ENCODE results near the gene HPSE2. TPM values are rescaled to one million over a fixed set of nuclear protein-coding genes. Genes with fewer than 3 reads are reported as not detected.

The HPSE2 gene
- total RNA-seq, 1 donor from 2014 or later, result not detected

DNA sequence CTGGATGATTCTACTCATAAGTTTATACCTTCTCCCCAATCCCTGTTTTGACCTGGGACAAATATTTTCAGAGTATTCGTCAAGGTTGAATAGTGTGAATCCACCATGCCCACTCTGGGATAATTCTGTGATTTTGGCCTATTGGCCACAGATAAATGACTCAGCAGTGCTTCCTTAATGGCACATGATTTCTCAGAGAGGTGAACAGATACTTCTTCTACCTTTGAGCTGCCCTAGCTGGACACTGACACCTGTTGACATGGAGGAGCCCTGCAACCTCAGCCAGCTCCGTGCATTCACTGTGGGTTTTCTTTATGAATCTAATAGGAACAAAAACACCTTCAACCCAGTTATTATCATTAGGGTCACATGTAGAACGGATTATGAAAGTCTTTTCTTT is 748.0 kb downstream of the HPSE2 start:
- H3K9me3 Mint-ChIP-seq (ENCODE audit: unreplicated experiment), result no peaks in the 10 kb centered on the region
- H3K27me3 Mint-ChIP-seq (ENCODE audit: unreplicated experiment), result no peaks in the 10 kb centered on the region
- H3K4me1 Mint-ChIP-seq (ENCODE audit: unreplicated experiment), result no peaks in the 10 kb centered on the region
- H3K4me3 Mint-ChIP-seq (ENCODE audit: unreplicated experiment), result no peak overlapping the region
- TF ChIP-seq, protein P1, sequence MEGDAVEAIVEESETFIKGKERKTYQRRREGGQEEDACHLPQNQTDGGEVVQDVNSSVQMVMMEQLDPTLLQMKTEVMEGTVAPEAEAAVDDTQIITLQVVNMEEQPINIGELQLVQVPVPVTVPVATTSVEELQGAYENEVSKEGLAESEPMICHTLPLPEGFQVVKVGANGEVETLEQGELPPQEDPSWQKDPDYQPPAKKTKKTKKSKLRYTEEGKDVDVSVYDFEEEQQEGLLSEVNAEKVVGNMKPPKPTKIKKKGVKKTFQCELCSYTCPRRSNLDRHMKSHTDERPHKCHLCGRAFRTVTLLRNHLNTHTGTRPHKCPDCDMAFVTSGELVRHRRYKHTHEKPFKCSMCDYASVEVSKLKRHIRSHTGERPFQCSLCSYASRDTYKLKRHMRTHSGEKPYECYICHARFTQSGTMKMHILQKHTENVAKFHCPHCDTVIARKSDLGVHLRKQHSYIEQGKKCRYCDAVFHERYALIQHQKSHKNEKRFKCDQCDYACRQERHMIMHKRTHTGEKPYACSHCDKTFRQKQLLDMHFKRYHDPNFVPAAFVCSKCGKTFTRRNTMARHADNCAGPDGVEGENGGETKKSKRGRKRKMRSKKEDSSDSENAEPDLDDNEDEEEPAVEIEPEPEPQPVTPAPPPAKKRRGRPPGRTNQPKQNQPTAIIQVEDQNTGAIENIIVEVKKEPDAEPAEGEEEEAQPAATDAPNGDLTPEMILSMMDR (IDR thresholded peaks at IDR 0.05; ENCODE audit: unreplicated experiment), result no peak
- no peak for DNase-seq (ENCODE audit: low spot score)
- H3K27ac Mint-ChIP-seq (ENCODE audit: unreplicated experiment), result no peak overlapping the region
- H3K36me3 Mint-ChIP-seq (ENCODE audit: low read depth, unreplicated experiment), result no peaks in the 10 kb centered on the region

DNA sequence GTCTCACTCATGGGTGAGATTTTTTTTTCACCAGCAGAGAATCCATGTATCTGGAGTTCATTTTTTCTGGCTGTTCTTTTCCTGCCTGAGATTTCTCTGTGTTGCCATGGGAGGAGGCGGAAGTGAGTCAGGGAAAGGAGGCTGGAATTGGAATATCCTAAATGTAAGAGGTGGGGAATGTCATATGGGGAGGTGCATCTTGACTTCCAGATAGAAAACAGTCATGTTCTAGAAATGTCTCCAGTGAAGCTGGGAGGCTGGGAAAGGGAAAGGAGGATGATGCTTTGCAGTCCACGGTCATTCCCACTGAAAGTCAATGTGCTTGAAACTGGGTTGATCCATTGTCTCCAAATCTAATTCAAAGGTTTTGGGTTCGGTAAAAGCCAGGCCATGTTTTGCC is 749.2 kb downstream of the HPSE2 start:
- TF ChIP-seq, protein P1 (IDR thresholded peaks at IDR 0.05; ENCODE audit: unreplicated experiment), result no peak
- Mint-ChIP-seq H3K9me3 (ENCODE audit: unreplicated experiment) (no peaks in the 10 kb centered on the region), H3K27ac (ENCODE audit: unreplicated experiment) (no peak overlapping the region), H3K36me3 (ENCODE audit: low read depth, unreplicated experiment) (no peaks in the 10 kb centered on the region), H3K27me3 (ENCODE audit: unreplicated experiment) (no peaks in the 10 kb centered on the region), H3K4me3 (ENCODE audit: unreplicated experiment) (no peak overlapping the region), H3K4me1 (ENCODE audit: unreplicated experiment) (no peaks in the 10 kb centered on the region)
- DNase-seq (ENCODE audit: low spot score), result no peak

DNA sequence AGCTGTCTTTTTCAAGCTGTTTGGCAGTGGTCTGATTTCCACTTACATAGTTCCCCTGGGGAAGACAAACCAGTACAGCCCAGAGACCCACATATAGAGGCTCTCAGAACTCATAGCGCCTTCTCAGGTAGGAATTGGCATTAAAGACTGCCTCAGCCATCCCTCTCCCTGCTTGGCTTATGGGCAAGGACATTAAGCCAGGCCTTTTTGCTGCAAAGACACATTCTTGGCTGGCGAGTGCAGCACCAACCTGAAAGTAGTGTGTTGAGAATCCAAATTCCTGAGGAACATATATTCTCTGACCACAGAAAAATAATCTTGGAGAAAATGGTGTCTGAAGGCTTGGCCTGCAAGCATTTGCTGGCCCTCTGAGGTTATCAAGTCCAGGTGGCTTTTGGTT is 749.7 kb downstream of the HPSE2 start:
- H3K36me3 Mint-ChIP-seq (ENCODE audit: low read depth, unreplicated experiment), result no peaks in the 10 kb centered on the region
- H3K4me3 Mint-ChIP-seq (ENCODE audit: unreplicated experiment), result no peak overlapping the region
- no peaks in the 10 kb centered on the region for H3K9me3 Mint-ChIP-seq (ENCODE audit: unreplicated experiment)
- TF ChIP-seq, protein P1 (IDR thresholded peaks at IDR 0.05; ENCODE audit: unreplicated experiment), result no peak
- no peak overlapping the region for H3K27ac Mint-ChIP-seq (ENCODE audit: unreplicated experiment)
- no peak for DNase-seq (ENCODE audit: low spot score)
- no peaks in the 10 kb centered on the region for H3K4me1 Mint-ChIP-seq (ENCODE audit: unreplicated experiment)
- H3K27me3 Mint-ChIP-seq (ENCODE audit: unreplicated experiment), result no peaks in the 10 kb centered on the region

DNA sequence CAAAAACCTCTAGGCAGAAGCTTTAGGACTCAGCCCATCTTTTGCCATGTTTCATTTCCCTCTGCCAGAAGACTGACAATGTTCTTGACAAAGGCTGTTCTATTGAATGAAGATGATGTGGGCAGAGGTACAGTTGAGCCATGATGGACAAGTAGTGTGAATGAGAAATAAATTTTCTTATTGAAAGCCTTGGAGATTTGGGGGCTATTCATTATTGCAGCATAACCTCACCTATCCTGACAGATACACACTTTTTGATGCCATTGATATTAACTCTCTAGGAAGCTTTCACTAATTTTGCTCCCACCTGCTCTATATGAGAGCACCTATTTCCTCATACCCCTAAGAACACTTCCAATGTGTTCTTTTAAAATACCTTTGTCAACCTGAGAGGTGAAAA is 752.0 kb downstream of the HPSE2 start:
- H3K9me3 Mint-ChIP-seq (ENCODE audit: unreplicated experiment), result no peaks in the 10 kb centered on the region
- DNase-seq (ENCODE audit: low spot score), result no peak
- no peak overlapping the region for H3K4me3 Mint-ChIP-seq (ENCODE audit: unreplicated experiment)
- no peak overlapping the region for H3K27ac Mint-ChIP-seq (ENCODE audit: unreplicated experiment)
- TF ChIP-seq, protein P1 (IDR thresholded peaks at IDR 0.05; ENCODE audit: unreplicated experiment), result no peak
- H3K36me3 Mint-ChIP-seq (ENCODE audit: low read depth, unreplicated experiment), result no peaks in the 10 kb centered on the region
- no peaks in the 10 kb centered on the region for H3K27me3 Mint-ChIP-seq (ENCODE audit: unreplicated experiment)
- no peaks in the 10 kb centered on the region for H3K4me1 Mint-ChIP-seq (ENCODE audit: unreplicated experiment)

DNA sequence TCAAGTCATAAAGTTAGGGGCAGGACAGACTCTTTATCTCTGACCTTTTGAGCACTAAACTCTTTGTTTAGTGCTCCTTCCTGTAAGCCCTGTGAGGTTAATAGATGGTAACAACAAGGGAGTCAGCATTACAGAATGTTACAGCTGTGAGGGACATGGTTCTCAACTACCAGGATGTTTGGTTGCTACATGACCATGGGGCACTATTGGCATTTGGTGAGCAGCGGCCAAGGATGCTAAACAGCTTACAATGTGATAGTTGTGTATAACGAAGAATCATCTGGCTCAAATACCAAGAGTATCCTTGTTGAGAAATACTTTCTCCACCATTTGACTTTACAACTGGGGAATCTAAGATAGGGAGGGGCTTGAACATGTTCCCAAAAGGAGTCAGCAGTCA is 753.6 kb downstream of the HPSE2 start:
- Mint-ChIP-seq H3K4me1 (ENCODE audit: unreplicated experiment) (no peaks in the 10 kb centered on the region), H3K27ac (ENCODE audit: unreplicated experiment) (no peak overlapping the region), H3K9me3 (ENCODE audit: unreplicated experiment) (no peaks in the 10 kb centered on the region), H3K4me3 (ENCODE audit: unreplicated experiment) (no peak overlapping the region), H3K27me3 (ENCODE audit: unreplicated experiment) (no peaks in the 10 kb centered on the region), H3K36me3 (ENCODE audit: low read depth, unreplicated experiment) (no peaks in the 10 kb centered on the region)
- TF ChIP-seq, protein P1 (IDR thresholded peaks at IDR 0.05; ENCODE audit: unreplicated experiment), result no peak
- no peak for DNase-seq (ENCODE audit: low spot score)

Data from endothelial cell (in vitro differentiated cells).